Renal cortex interstitium (tissue), 15 donors: ENCODE data around the gene C5AR2. TPM values are rescaled to one million over a fixed set of nuclear protein-coding genes. Genes with fewer than 3 reads are reported as not detected.
"Not testable (repeated sequence)": the region's sequence is repeated elsewhere in the genome, so short reads cannot be mapped to it uniquely, and the experiment has no call there.

ENCODE experiments used
- DNase-seq, 11 donors: peaks; one replicate each; pipeline ENCODE4 v3.0.0-alpha.2; 2013; ENCODE audit warnings: low read depth in 9 of 11, low spot score in 4 of 11; ENCODE audit errors: extremely low read depth in 1 of 11
- long read RNA-seq, 16 experiments: transcript quantifications; one replicate each; lab custom pipeline, GENCODE V29; 2026
- polyA plus RNA-seq, 3 donors: library from polyadenylated mRNA; unstranded; fragments of 120-200 nt; gene quantifications; one replicate each; pipeline ENCODE4 v1.2.1, GENCODE V29; 2013; ENCODE audit not compliant: insufficient read length in 3 of 3

C5AR2 gene
- under 1 TPM; 0.23 to 0.42 (median 0.29) TPM for polyA plus RNA-seq
- long read RNA-seq, donor 1, result 0 reads
- long read RNA-seq, donor 2, result 0 reads
- long read RNA-seq, donor 3, partial matches to known transcripts, result 0 of 1 reads
- long read RNA-seq, donor 3, other reads (novel, unspliced or antisense), result 0 of 1 reads
- long read RNA-seq, donor 4, result 0 reads
- long read RNA-seq, donor 5, result 0 reads
- long read RNA-seq, donor 6, partial matches to known transcripts, result 0 of 1 reads
- long read RNA-seq, donor 6, other reads (novel, unspliced or antisense), result 0 of 1 reads
- long read RNA-seq, donor 7, result 0 reads
- long read RNA-seq, donor 8, result 0 reads
- long read RNA-seq, donor 9, result 0 reads
- long read RNA-seq, donor 10, result 0 reads
- long read RNA-seq, donor 11, result 0 reads
- long read RNA-seq, donor 12, result 0 reads
- long read RNA-seq, donor 13, result 0 reads
- long read RNA-seq, donor 14, result 0 reads
- long read RNA-seq, donor 15, partial matches to known transcripts, result 0 of 1 reads
- long read RNA-seq, donor 15, other reads (novel, unspliced or antisense), result 0 of 1 reads
- long read RNA-seq, donor 16, result 0 reads

DNA sequence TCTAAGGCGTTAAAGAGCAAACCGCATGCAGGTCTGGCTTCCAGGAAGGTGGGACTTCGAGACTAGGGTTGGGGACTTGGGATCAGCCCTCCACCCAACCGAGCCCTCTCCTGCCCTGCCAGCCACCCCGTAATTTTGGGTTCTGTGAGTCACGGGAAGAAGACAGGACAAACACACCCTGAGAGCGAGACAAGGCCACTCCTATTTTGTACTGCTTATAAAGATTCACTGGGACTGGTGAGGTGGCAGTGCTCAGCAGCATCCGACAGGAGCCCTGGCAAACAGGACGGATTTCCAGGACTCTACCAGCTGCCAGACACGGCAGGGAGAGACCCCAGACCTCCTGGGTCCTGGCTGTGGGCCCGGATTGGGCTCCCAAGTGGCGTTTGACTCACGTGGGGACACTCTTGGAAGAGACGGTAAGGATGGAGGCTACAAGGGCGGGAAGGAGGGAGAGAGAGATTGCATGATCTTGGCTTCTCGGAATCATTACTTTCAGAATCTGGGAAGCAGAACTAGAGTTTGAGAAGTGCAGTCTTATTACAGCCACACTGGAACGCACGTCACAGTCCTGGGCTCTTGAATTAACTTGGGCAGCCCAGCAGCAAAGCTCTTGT, at the start of gene C5AR2:
TSS of gene C5AR2 (plus strand) at position 245 of the 617 bp plus-strand sequence. CDS start 8,625 bp downstream, outside the sequence.
- DNase-seq, result no peak

DNA sequence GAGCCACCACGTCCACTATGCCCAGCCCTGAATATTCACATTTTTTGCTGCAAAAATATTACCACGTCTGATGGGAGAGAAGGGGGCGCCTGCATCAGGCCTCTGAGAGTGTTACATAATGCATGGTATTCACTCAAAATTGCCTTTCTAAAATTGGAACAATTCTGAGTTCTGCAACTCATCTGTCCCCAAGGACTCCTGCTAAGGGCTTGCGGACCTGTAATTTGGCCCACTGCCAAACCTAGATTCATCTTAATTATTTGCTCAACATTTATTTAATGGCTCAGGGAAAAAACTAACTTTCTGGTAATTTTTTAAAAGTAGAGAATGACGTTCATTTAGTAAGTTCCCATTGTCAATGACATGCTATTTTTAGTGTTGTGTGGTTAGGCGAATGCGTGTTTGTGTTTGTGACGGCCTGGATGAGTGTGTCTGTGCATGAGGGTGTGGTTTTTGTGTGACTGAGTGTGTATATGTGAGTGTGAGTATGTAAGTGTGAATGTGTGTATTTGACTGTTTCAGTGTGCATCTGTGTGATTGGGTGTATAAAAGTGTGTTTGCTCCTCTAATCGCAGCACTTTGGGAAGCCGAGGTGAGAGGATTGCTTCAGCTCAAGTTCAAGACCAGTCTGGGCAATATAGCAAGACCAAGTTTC, 48.4 kb upstream of the C5AR2 start:
- no peak for DNase-seq

DNA sequence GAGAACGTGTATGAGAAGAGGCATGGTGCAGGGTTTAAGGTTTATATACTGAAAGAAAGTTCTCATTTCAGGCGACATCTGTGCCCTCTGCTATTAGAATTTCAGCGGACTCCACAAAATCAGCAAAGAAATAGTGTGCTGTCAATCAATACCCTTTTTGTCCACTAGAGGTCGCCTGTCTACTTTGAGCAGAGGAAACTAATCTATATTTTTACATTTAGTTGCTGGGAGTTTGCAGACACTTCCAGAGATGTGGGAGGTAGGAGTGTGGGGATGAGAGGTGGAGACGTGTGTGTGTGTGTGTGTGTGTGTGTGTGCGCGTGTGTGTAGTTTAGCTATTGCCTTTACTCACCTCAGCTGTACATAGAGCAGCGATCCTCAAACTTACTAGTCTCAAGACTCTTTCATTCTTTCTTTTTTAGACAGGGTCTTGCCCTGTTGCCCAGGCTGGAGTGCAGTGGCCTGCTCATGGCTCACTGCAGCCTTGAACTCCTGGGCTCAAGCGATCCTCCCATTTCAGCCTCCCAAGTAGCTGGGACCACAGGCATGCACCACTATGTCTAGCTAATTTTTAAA, 47.6 kb upstream of the C5AR2 start:
- DNase-seq, result peak in 5 of 11 donors; percentile 44 to 66 (median 61)

DNA sequence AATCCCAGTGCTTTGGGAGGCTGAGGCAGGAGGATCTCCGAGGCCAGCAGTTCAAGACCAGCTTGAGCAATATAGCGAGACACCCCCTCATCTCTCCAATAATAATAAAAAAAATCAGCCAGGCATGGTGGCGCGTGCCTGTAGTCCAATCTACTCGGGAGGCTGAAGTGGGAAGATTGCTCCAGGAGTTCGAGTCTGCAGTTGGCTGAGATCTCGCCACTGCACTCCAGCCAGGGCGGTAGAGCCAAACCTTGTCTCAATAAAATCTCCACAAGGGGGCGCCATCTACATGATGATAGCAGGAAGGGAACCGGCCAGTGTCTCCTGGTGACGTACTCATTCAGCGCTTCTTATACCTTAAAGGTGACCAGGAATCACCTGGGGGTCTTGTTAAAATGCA, 35.9 kb upstream of the C5AR2 start:
- peak in 8 of 11 donors; percentile 47 to 80 (median 62) for DNase-seq

DNA sequence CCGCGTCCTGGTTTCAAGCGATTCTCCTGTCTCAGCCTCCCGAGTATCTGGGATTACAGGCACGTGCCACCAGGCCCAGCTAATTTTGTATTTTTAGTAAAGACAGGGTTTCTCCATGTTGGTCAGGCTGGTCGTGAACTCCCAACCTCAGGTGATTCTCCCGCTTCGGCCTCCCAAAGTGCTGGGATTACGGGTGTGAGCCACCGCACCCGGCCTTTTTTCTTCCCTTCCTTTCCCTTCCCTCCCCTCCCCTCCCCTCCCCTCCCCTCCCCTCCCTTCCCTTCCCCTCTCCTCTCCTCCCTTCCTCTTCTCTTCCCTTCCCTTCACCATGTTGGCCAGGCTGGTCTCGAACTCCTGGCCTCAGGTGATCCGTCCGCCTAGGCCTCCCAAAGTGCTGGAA, 31.1 kb upstream of the C5AR2 start:
- DNase-seq, result not testable (repeated sequence)

DNA sequence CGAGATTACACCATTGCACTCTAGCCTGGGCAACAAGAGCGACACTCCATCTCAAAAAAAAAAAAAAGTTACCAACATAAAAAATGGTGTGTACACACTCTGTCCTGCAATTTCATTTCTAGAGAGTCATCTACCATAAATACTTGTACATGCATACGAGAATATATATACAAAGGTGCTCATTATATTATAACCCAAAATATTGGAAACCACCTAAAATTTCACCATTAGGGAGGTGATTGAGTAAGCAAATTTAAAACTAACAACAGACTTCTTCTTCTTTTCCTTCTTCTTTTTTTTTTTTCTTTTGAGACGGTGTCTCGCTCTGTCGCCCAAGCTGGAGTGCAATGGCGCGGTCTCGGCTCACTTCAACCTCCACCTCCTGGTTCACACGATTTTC, 29.7 kb upstream of the C5AR2 start:
- no peak for DNase-seq

DNA sequence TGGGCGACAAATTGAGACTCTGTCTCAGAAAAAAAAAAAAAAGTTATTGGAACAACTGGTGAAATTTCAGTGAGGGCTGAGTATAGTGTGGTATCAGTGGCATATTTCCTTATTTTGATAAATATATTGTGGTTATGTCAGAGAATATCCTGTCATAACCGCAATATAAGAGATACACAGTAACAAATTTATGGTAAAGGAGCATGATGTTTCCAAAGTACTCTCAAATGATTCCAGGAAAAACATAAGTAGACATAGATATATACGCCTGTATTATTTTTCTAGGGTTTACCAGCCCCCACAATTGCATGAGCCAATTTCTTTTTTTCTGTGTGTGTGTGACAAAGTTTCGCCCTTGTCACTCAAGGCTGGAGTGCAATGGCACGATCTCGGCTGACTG, 28.0 kb upstream of the C5AR2 start:
- no peak for DNase-seq

DNA sequence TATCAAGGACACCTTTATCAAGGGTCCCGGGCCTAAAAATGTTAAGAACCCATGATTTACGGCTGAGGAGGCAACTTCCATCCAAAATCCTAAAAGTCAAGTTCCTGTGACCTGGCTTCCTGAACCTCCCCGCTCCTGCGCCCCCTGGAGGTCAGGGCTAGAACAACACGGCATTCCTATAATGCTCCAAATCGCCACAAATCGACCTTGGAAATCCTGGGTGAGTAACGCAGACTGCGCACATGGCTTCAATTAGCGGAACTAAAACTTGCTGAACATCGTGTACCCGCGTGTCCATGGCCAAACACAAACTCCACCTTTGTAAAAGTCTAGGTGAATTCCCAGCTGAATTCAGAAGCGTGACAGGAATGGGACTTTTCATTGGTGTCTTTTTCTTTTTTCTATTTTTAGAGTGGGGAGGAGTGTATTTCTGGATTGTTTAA, 26.6 kb upstream of the C5AR2 start:
- DNase-seq, result peak in 3 of 11 donors; percentile 17 to 49 (median 21)

DNA sequence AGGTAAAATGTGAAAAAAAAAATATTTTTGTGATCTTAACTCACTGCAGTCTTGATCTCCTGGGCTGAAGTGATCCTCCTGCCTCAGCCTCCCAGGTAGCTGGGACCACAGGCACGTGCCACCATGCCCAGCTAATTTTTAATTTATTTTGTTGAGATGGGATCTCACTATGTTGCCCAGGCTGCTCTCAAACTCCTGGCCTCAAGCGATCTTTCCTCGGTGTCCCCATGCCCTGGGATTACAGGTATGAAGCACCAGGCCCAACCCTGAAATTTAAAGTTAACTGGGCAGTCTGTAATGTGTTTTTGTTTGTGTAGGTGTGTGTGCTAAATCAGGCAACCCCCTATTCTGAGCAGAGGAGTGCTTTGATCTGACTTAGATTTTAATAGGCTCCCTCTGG, 25.7 kb upstream of the C5AR2 start:
- DNase-seq, result no peak

DNA sequence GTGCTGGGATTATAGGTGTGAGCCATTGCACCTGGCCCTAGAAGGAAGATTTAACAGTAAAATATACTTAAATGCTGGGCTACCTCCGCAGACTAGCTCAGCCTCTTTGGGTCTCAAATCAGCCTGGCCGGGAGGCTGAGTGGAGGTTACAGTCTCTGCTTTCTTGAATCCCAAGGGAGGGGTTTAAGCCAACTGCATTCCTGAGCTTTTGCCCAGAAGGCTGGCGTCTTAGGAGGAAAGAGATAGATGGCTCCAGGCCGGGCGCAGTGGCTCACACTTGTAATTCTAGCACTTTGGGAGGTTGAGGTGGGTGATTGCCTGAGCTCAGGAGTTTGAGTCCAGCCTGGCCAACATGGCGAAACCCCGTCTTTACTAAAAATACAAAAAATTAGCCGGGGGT, 22.9 kb upstream of the C5AR2 start:
- no peak for DNase-seq

DNA sequence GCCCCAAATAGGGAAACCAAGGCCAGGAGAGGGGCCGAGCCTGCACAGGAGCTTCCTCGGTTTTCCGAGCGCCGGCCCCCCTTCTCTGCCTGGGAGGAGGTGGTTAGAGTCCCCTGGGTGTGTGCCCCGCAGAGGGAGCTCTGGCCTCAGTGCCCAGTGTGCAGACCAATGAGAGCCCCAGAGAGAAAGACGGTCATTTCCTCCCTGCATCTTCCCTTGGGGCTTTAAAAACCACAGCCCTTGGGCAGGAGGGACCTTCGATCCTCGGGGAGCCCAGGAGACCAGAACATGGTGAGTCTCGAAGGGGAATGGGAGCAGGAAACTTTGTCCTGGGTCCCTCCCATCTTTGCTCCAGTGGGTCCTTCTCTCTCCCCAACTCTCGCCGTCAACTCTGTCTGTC, 22.4 kb upstream of the C5AR2 start, which contains the start of gene C5AR1:
TSS of gene C5AR1 (plus strand) at position 254 of the 400 bp plus-strand sequence. CDS start at position 289, 35 bp downstream.
- no peak for DNase-seq

DNA sequence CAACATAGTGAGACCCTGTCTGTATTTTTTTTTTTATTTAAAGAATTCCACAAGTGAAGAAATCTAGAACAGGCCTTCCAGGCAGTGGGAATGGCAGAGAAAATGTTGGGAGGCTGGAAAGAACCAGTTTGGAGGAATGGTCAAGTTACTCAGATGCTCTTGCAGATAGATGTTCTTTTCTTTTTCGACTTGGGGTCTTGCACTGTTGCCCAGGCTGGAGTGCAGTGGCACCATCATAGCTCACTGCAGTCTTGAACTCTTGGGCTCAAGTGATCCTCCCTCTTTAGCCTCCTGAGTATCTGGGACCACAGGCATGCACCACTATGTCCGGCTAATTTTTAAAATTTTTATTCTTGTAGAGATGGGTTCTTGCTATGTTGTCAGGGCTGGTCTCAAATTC, 21.7 kb upstream of the C5AR2 start:
- DNase-seq, result no peak

DNA sequence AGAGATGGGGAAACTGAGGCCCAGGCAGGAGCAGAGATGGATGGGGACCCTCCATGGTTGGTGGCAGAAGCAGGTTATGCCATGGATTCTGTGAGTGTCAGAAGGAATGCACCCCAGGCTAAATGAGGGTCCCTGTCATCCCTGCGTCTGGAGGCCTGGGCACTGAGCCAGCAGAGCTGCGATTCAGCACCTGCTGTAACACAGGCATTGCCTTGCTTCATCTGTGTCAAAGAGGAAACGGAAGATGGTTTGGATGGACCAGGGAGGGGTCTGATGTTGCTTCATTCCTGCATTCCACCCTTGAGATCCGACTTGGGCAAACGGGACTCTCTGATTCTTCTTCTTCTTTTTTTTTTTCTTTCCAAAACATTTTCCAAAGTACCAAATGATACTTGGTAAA, 21.2 kb upstream of the C5AR2 start:
- no peak for DNase-seq

DNA sequence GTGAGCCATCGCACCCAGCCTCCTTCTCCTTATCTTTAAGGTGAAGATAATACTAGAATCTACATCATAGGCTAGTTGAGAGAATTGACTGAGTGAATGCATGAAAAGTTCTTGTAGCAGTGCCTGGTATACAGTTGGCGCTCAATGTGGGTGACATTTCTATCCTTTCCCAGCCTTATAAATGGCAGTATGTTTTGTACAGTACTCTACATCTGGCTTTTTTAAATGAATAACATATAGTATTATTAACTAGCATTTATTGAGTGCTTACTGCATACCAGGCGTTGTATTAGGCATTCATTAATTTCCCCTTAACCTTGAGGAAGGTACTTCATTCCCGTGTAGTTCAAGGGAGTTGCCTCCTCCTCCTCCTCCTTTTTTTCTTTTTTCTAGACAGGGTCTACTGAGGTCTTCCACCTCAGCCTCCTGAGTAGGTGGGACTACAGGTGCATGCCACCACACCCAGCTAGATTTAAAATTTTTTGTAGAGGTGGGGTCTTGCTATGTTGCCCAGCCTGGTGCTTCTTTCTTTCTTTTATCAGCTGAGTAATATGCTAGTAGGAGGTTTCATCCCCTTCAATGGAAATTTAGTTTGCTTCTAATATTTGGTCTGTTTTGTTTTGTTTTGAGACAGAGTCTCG, 19.5 kb upstream of the C5AR2 start:
- no peak for DNase-seq

DNA sequence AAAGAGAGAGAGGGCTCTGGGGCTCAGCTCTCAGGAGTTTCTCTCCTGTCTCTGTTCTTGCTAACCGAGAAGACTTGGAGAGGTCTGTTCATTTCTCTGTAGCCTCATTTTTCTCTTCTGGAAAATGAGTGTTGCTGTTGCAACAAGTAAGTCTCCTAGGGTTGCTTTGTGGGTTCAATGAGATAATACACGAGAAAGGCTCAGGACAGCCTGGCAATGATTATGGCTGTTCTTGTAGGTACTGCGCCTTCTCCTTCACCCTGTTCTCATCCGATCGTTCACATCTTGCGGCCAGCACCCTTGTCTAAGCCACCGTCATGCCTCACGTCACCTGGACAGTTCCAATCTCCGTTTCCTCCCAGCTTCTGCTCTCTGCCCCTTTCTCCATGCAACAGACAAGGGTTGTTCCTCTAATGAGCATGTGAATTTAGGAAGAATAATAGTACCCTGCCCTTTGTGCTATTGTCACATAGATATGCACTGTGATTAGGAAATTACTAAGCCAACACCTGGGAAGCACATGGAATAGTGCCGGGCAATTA, 18.1 kb upstream of the C5AR2 start:
- DNase-seq, result no peak

DNA sequence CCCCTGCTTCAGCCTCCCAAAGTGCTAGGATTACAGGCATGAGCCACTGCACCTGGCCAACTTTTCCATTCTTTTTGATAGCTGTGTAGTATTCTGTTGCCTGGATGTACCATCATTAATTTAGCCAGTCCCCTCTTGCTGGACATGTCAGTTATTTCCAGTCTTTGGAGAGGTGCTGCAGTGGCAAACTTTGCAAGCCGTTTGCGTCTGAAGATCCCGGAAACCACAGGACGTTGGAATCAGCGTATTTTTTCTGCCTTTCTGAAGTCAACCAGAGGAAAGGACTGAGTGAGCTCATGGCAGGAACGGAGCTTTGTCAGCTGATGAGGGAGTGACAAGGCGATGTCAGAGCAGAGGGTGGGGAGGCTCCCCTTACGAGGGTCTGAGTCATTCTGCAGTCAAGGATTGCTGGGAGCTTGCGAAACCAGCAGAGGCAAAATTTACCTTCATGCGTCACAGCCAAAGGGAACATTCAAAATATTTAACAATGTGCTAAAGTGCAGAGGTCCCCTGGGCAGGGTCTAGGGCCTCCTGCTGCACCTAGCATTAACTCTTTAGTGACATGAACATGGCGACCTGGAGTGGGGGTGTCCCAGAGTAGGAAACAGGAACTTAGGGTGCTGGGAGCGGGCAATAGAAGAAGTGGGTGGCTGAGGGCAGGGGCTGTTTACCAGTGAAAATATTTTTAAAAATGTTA, 16.7 kb upstream of the C5AR2 start:
- no peak for DNase-seq

DNA sequence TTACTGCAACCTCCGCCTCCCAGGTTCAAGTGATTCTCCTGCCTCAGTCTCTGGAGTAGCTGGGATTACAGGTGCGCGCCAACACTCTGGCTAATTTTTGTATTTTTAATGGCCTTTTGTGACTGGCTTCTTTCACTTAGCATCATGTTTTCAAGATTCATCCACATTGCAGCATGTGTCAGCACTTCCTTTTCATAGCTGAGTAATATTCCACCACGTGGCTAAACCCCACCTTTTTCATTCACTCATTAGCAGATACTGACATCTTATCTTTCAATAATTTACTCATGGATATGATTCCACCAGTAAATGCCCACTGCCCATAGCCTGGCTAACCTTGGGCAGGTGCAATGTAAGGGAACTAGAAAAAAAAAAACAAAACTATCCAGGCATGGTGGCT, 15.5 kb upstream of the C5AR2 start:
- no peak for DNase-seq
